BLaER1 treated with 17β-estradiol and CSF1 and Interleukin-3, amounts not matched to agents 10 nM and 100 nM (cell line): Measurements from ENCODE around the gene CD2BP2.

ENCODE experiments used
- H3K27ac ChIP-seq, 11 experiments: shearing (Covaris generic); formaldehyde crosslinking; 2 replicates each; pipeline ENCODE4 v1.8.1; 2022
- H3K27me3 ChIP-seq, 11 experiments: shearing (Covaris generic); formaldehyde crosslinking; 2 replicates each; pipeline ENCODE4 v1.8.1; 2022
- H3K36me3 ChIP-seq, 11 experiments: shearing (Covaris generic); formaldehyde crosslinking; 2 replicates each; pipeline ENCODE4 v1.8.1; 2022
- H3K4me1 ChIP-seq, 10 experiments: shearing (Covaris generic); formaldehyde crosslinking; 2 replicates each; pipeline ENCODE4 v1.8.1; 2022
- H3K4me2 ChIP-seq, 11 experiments: shearing (Covaris generic); formaldehyde crosslinking; 2 replicates each; pipeline ENCODE4 v1.8.1; 2022
- H3K4me3 ChIP-seq, 10 experiments: shearing (Covaris generic); formaldehyde crosslinking; 2 replicates each; pipeline ENCODE4 v1.8.1; 2022
- H3K9ac ChIP-seq, 11 experiments: shearing (Covaris generic); formaldehyde crosslinking; 2 replicates each; pipeline ENCODE4 v1.8.1; 2022
- H3K9me3 ChIP-seq, 11 experiments: shearing (Covaris generic); formaldehyde crosslinking; replicated peaks in 1 of 11; 2 replicates each; pipeline ENCODE4 v1.8.1; 2022
- H4K20me1 ChIP-seq, 11 experiments: shearing (Covaris generic); formaldehyde crosslinking; 2 replicates each; pipeline ENCODE4 v1.8.1; 2022
- Cebpa-rat ChIP-seq, 11 experiments: shearing (Covaris generic); IDR thresholded peaks; 2 replicates each; pipeline ENCODE4 v1.8.1; 2022

Gene CD2BP2

GRCh38 chr16:30395992-30396585, 41.0 kb upstream of the CD2BP2 start:
- no peaks in the 10 kb centered on the region for H3K27me3 ChIP-seq
- no peaks in the 10 kb centered on the region for H3K9me3 ChIP-seq
- peak overlapping the region; percentile 80 to 93 (median 88) for H3K9ac ChIP-seq
- peaks cover 36 to 64% (median 58%) of the 10 kb centered on the region in 10 experiments for H3K4me1 ChIP-seq
- H3K4me2 ChIP-seq, result peak overlapping the region; percentile 81 to 99 (median 95)
- H4K20me1 ChIP-seq, result peaks cover 0 to 21% (median 0%) of the 10 kb centered on the region in 11 experiments; a peak in 3 of 22 replicates
- peak overlapping the region; percentile 83 to 99 (median 95) for H3K4me3 ChIP-seq
- no peak for TF ChIP-seq Cebpa-rat (IDR thresholded peaks at IDR 0.05)
- peaks cover 13 to 27% (median 18%) of the 10 kb centered on the region in 11 experiments for H3K36me3 ChIP-seq
- H3K27ac ChIP-seq, result peak overlapping the region; percentile 34 to 90 (median 86); a peak in 21 of 22 replicates

- H3K9ac ChIP-seq, result peak within 1 kb of the TSS; percentile 80 to 93 (median 88)
- H3K27me3 ChIP-seq, result no peaks in the 10 kb centered on the region
- no peaks in the 10 kb centered on the region for H3K9me3 ChIP-seq
- peaks cover 34 to 62% (median 53%) of the 10 kb centered on the region in 10 experiments for H3K4me1 ChIP-seq
- H3K36me3 ChIP-seq, result peaks cover 13 to 27% (median 18%) of the 10 kb centered on the region in 11 experiments
- peak within 1 kb of the TSS; percentile 81 to 99 (median 95) for H3K4me2 ChIP-seq
- H3K4me3 ChIP-seq, result peak within 1 kb of the TSS; percentile 83 to 99 (median 95)
- peak within 1 kb of the TSS; percentile 41 to 90 (median 86); a peak in 21 of 22 replicates for H3K27ac ChIP-seq
- H4K20me1 ChIP-seq, result peaks cover 0 to 21% (median 0%) of the 10 kb centered on the region in 11 experiments; a peak in 3 of 22 replicates
- TF ChIP-seq Cebpa-rat (IDR thresholded peaks at IDR 0.05), result no peak
These were observed 40.3 kb upstream of the CD2BP2 start, which contains the start of gene ZNF48 for GRCh38 chr16:30395155-30395991. Gene ZNF48, plus strand, starts transcription at chr16:30395420. Its CDS starts 375 bp downstream, at chr16:30395795.

- Histone ChIP-seq H3K36me3 (peaks cover 13 to 27% (median 18%) of the 10 kb centered on the region in 11 experiments), H3K4me2 (peak overlapping the region; percentile 81 to 99 (median 95)), H4K20me1 (peaks cover 0 to 21% (median 0%) of the 10 kb centered on the region in 11 experiments; a peak in 3 of 22 replicates), H3K9ac (peak overlapping the region; percentile 80 to 93 (median 88)), H3K27me3 (no peaks in the 10 kb centered on the region), H3K27ac (peak overlapping the region; percentile 41 to 90 (median 86); a peak in 21 of 22 replicates), H3K4me1 (peaks cover 30 to 59% (median 49%) of the 10 kb centered on the region in 10 experiments), H3K4me3 (peak overlapping the region; percentile 83 to 99 (median 95)), H3K9me3 (no peaks in the 10 kb centered on the region)
- TF ChIP-seq Cebpa-rat (IDR thresholded peaks at IDR 0.05), result no peak
These were observed 39.6 kb upstream of the CD2BP2 start for GRCh38 chr16:30394592-30395154.

GRCh38 chr16:30383521-30383920, 28.4 kb upstream of the CD2BP2 start:
- Histone ChIP-seq H3K36me3 (no peaks in the 10 kb centered on the region), H3K9me3 (no peaks in the 10 kb centered on the region), H3K4me2 (peak overlapping the region in 9 of 11 experiments; percentile 80 to 100 (median 97); a peak in 16 of 22 replicates), H3K4me3 (no peak overlapping the region), H4K20me1 (no peaks in the 10 kb centered on the region; a peak in 2 of 22 replicates), H3K27ac (peak overlapping the region in 7 of 11 experiments; percentile 15 to 100 (median 75); a peak in 11 of 22 replicates), H3K27me3 (no peaks in the 10 kb centered on the region), H3K4me1 (peaks cover 41 to 58% (median 49%) of the 10 kb centered on the region in 10 experiments), H3K9ac (0 out of 22 replicates have a peak overlapping the region, but pooled peaks of 2 of the 11 experiments have one; percentile 54 to 70)
- TF ChIP-seq Cebpa-rat (IDR thresholded peaks at IDR 0.05), result no peak

- H3K9me3 ChIP-seq, result no peaks in the 10 kb centered on the region
- TF ChIP-seq Cebpa-rat (IDR thresholded peaks at IDR 0.05), result no peak
- no peaks in the 10 kb centered on the region for H3K36me3 ChIP-seq
- H3K27ac ChIP-seq, result peak within 1 kb of the TSS in 10 of 11 experiments; percentile 11 to 100 (median 72); a peak in 19 of 22 replicates
- no peaks in the 10 kb centered on the region; a peak in 2 of 22 replicates for H4K20me1 ChIP-seq
- H3K4me1 ChIP-seq, result peaks cover 44 to 60% (median 55%) of the 10 kb centered on the region in 10 experiments
- H3K4me3 ChIP-seq, result peak within 1 kb of the TSS in 7 of 10 experiments; percentile 26 to 60 (median 34); a peak in 12 of 20 replicates
- no peaks in the 10 kb centered on the region for H3K27me3 ChIP-seq
- peak within 1 kb of the TSS in 9 of 11 experiments; percentile 2 to 74 (median 54); a peak in 16 of 22 replicates for H3K9ac ChIP-seq
- peak within 1 kb of the TSS; percentile 65 to 100 (median 93) for H3K4me2 ChIP-seq
These were observed 27.2 kb upstream of the CD2BP2 start, which contains the start of gene SEPTIN1 for GRCh38 chr16:30382111-30382881. Gene SEPTIN1, minus strand, starts transcription at chr16:30382561. Its CDS starts 19 bp downstream, at chr16:30382542.

GRCh38 chr16:30381291-30382041, 26.4 kb upstream of the CD2BP2 start:
- Histone ChIP-seq H3K4me2 (peak overlapping the region; percentile 65 to 100 (median 93)), H3K27ac (peak overlapping the region in 10 of 11 experiments; percentile 11 to 100 (median 72); a peak in 19 of 22 replicates)

GRCh38 chr16:30380803-30381208, 25.7 kb upstream of the CD2BP2 start:
- Histone ChIP-seq H3K27me3 (no peaks in the 10 kb centered on the region), H4K20me1 (no peaks in the 10 kb centered on the region; a peak in 2 of 22 replicates), H3K9me3 (no peaks in the 10 kb centered on the region), H3K4me2 (peak overlapping the region; percentile 65 to 100 (median 93)), H3K4me1 (peaks cover 54 to 75% (median 68%) of the 10 kb centered on the region in 10 experiments), H3K27ac (peak overlapping the region in 9 of 11 experiments; percentile 43 to 100 (median 73); a peak in 15 of 22 replicates), H3K36me3 (no peaks in the 10 kb centered on the region), H3K9ac (peak overlapping the region in 5 of 11 experiments; percentile 24 to 74 (median 58); a peak in 2 of 22 replicates), H3K4me3 (peak overlapping the region in 1 of 10 experiments; percentile 60; a peak in 2 of 20 replicates)
- no peak for TF ChIP-seq Cebpa-rat (IDR thresholded peaks at IDR 0.05)

More at GRCh38 chr16:30381291-30382041, 26.4 kb upstream of the CD2BP2 start:
- Histone ChIP-seq H3K4me3 (peak overlapping the region in 7 of 10 experiments; percentile 26 to 60 (median 34); a peak in 11 of 20 replicates), H3K27me3 (no peaks in the 10 kb centered on the region), H4K20me1 (no peaks in the 10 kb centered on the region; a peak in 2 of 22 replicates), H3K9me3 (no peaks in the 10 kb centered on the region), H3K4me1 (peaks cover 52 to 68% (median 63%) of the 10 kb centered on the region in 10 experiments), H3K9ac (peak overlapping the region in 9 of 11 experiments; percentile 2 to 74 (median 42); a peak in 13 of 22 replicates), H3K36me3 (no peaks in the 10 kb centered on the region)
- TF ChIP-seq Cebpa-rat (IDR thresholded peaks at IDR 0.05), result no peak
